GM12865 (cell line): ENCODE results near the gene PDLIM7.

Experiments used
- DNase-seq: peaks from one replicate; pipeline ENCODE4 v3.0.0; 2010; ENCODE audit warnings: low read depth
- H3K4me3 ChIP-seq: 2 replicates; pipeline ENCODE4 v1.5.1; 2011; ENCODE audit warnings: mild to moderate bottlenecking, low read depth, low read length, control low read depth
- CTCF ChIP-seq: IDR thresholded peaks from 2 replicates; pipeline ENCODE4 v1.5.1; 2011; ENCODE audit warnings: low read length, control low read depth, low read depth, inconsistent platforms; ENCODE audit not compliant: insufficient read depth; ENCODE audit errors: missing control alignments

The PDLIM7 gene

DNA sequence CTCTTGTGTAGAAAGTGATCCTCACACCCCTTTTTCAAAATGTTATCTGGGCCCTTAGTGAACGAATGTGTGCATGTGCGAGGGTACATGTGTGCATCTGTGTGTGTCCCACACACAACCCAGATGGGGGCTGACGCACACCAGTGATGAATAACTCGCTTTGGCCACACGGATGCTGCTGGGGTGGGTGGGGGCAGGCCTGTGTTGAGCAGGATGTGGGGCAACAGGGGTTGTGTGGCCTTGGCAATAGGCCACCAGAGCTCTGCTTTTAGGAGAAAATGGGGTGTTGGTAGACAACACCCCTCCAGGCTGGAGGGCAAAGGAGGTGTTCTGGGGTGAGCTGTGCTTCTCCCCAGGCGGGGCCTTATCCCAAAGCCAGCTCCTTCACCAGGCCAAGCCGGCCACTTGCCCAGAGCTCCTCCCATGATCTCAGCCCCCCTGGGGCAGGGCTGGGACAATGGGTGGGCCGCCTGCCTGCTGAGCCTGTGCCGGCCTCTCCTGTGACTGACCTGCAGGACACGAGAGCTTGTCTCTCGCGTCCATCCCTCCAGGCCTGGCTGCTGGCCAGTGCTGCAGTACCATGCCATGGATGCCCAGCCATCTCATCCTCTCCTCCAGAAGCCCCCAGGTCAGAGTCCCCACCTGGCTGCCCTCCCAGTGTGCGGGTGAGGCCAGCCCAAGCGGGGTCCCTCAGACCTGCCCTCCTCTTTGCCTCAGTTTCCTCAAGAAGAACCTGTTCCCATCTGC is 25.6 kb downstream of the PDLIM7 start:
- no peak for TF ChIP-seq CTCF
- no peak overlapping the region for H3K4me3 ChIP-seq
- no peak for DNase-seq

- no peak for DNase-seq
- no peak for TF ChIP-seq CTCF
- H3K4me3 ChIP-seq, result no peak overlapping the region
These were observed 26.5 kb downstream of the PDLIM7 start for GRCh38 chr5:177470759-177471536.

GRCh38 chr5:177469750-177470525 is 27.5 kb downstream of the PDLIM7 start:
- no peak overlapping the region for H3K4me3 ChIP-seq
- DNase-seq, result no peak
- no peak for TF ChIP-seq CTCF

GRCh38 chr5:177468685-177469628 is 28.4 kb downstream of the PDLIM7 start:
- no peak for DNase-seq
- TF ChIP-seq CTCF, result no peak
- H3K4me3 ChIP-seq, result no peak overlapping the region

GRCh38 chr5:177468329-177468684 is 29.1 kb downstream of the PDLIM7 start:
- DNase-seq, result no peak
- H3K4me3 ChIP-seq, result no peak overlapping the region
- no peak for TF ChIP-seq CTCF

- no peak for DNase-seq
- no peak for TF ChIP-seq CTCF
- no peak overlapping the region for H3K4me3 ChIP-seq
These were observed 30.0 kb downstream of the PDLIM7 start for GRCh38 chr5:177467436-177467835.
